ENCODE results near the gene AJUBA.

DNA sequence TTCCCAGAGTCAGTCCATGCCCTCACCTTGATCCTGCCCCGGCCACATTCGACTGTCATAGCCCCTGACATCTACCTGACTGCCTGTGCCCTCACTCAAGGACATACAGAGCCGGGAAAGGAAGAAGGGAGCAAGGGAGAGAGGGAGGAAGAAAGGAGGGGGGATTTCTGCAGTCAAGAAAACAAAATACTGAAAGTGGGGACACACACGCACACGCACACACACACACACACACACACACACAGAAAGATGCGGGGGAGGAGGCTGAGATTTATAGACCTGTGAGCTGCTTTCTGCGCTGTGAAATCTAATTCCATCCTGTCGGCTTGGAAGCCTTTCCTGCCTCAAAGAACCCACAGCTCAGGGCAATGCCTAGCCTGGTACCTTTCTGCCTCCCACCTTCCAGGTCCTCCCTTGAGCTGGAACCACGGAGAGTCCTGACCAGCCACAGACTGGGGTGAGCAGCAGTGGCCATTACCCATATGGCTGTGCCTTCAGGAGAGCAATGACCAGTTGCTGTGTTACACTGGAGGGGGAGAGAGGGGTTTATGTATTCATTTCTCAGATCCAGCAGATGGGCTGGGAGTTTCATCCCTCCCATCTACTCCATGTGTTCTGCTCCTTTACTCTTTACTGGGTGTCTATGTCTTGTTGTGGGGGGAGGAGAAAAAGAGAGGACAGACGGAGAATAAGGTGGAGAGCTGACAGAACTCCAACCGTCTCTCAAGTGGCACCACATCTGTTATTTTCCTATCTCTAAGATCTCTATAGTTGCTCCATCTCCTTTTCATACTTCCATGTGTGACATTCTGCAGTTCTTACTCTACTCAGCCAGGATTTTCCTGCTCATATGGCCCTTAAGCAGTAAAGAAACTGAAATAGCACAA is 14.7 kb upstream of the AJUBA start:
- TF ChIP-seq, protein P1, sequence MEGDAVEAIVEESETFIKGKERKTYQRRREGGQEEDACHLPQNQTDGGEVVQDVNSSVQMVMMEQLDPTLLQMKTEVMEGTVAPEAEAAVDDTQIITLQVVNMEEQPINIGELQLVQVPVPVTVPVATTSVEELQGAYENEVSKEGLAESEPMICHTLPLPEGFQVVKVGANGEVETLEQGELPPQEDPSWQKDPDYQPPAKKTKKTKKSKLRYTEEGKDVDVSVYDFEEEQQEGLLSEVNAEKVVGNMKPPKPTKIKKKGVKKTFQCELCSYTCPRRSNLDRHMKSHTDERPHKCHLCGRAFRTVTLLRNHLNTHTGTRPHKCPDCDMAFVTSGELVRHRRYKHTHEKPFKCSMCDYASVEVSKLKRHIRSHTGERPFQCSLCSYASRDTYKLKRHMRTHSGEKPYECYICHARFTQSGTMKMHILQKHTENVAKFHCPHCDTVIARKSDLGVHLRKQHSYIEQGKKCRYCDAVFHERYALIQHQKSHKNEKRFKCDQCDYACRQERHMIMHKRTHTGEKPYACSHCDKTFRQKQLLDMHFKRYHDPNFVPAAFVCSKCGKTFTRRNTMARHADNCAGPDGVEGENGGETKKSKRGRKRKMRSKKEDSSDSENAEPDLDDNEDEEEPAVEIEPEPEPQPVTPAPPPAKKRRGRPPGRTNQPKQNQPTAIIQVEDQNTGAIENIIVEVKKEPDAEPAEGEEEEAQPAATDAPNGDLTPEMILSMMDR (IDR thresholded peaks at IDR 0.05): no peak
- TF ChIP-seq POLR2AphosphoS5 (IDR thresholded peaks at IDR 0.05): no peak
- no peak for TF ChIP-seq EP300 (IDR thresholded peaks at IDR 0.05)
- TF ChIP-seq POLR2A (IDR thresholded peaks at IDR 0.05): no peak
